Astrocyte of the spinal cord (primary cell): ENCODE data around the gene DNLZ.

Experiments
- DNase-seq: peaks from one replicate; pipeline ENCODE4 v3.0.0; 2011; ENCODE audit warnings: low read depth, low spot score
- H3K4me3 ChIP-seq: 2 replicates; pipeline ENCODE4 v1.5.1; 2011; ENCODE audit warnings: low read depth, mild to moderate bottlenecking, low read length, moderate library complexity
- in situ Hi-C: cut with HindIII; loops from 2 replicates; pipeline ENCODE4 v1.10.0; 2017; ENCODE audit warnings: low sequenced_read_pairs
- TF ChIP-seq, protein P1 (sequence below): IDR thresholded peaks from 2 replicates; pipeline ENCODE4 v1.5.1; 2012; ENCODE audit warnings: low read depth, mild to moderate bottlenecking, low read length, inconsistent platforms

The DNLZ gene

DNA sequence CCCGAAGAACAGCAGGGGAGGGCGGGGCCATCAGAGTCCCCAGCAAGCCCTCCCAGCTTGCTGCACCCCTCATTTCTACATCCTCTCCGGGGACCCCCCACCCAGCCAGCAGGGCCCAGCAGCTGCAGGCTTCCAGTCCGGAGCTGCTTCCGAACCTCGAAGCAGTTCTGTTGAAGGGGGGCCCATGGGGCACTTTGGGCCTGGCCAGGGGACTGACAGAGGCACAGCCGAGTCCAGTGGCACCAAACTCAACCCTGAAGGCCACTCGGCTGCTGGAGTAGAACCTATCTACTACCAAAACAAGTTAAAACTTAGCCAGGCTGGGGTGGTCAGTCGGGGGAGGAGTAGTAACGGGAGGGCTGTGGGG, 51.6 kb downstream of the DNLZ start:
- TF ChIP-seq, protein P1, sequence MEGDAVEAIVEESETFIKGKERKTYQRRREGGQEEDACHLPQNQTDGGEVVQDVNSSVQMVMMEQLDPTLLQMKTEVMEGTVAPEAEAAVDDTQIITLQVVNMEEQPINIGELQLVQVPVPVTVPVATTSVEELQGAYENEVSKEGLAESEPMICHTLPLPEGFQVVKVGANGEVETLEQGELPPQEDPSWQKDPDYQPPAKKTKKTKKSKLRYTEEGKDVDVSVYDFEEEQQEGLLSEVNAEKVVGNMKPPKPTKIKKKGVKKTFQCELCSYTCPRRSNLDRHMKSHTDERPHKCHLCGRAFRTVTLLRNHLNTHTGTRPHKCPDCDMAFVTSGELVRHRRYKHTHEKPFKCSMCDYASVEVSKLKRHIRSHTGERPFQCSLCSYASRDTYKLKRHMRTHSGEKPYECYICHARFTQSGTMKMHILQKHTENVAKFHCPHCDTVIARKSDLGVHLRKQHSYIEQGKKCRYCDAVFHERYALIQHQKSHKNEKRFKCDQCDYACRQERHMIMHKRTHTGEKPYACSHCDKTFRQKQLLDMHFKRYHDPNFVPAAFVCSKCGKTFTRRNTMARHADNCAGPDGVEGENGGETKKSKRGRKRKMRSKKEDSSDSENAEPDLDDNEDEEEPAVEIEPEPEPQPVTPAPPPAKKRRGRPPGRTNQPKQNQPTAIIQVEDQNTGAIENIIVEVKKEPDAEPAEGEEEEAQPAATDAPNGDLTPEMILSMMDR: no peak
- in situ Hi-C loops: no loop called here
- no peak overlapping the region for H3K4me3 ChIP-seq
- no peak for DNase-seq

- TF ChIP-seq, protein P1: no peak
- no peak for DNase-seq
- H3K4me3 ChIP-seq: no peak overlapping the region
- in situ Hi-C loops: no loop called here
These were observed 52.2 kb downstream of the DNLZ start for GRCh38 chr9:136311051-136312008.

GRCh38 chr9:136310273-136311030, 53.1 kb downstream of the DNLZ start:
- TF ChIP-seq, protein P1: no peak
- H3K4me3 ChIP-seq: no peak overlapping the region
- in situ Hi-C loops: no loop called here
- no peak for DNase-seq

- in situ Hi-C loops: no loop called here
- no peak overlapping the region for H3K4me3 ChIP-seq
- DNase-seq: no peak
- TF ChIP-seq, protein P1: no peak
These were observed 53.7 kb downstream of the DNLZ start for GRCh38 chr9:136309806-136310220.
